DND-41 (cell line): Measurements from ENCODE around the gene LRRC8D.

ENCODE experiments used
- CTCF ChIP-seq: IDR thresholded peaks from 2 replicates; pipeline ENCODE4 v1.5.1; 2012; ENCODE audit warnings: borderline replicate concordance, low read length, moderate library complexity, mild to moderate bottlenecking; ENCODE audit not compliant: poor library complexity, severe bottlenecking; ENCODE audit errors: extremely low read depth
- EZH2 ChIP-seq: IDR thresholded peaks from 3 replicates; pipeline ENCODE4 v1.6.1; 2012; ENCODE audit warnings: borderline replicate concordance, low read depth, mild to moderate bottlenecking, moderate library complexity, low read length, inconsistent platforms; ENCODE audit not compliant: severe bottlenecking

DNA sequence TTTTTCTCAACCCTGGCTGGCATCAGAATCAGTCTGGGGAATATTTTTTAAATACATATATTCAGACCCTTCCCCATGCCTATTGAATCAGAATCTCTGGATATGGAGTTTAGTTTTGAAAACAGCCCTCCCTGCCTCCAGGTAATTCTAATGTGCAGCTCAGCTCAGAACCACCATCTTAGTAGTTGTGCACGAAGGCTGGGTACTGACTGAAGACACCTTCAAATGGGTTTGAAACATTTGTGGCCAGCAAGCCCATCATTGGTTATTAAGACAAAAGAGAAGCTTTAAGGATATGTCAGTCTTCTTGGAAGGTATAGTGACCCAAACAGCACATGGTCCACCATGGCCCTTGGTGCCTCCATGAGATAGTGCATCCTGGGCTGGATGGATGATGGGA lies 7.1 kb downstream of the LRRC8D start:
- TF ChIP-seq CTCF (no peak), EZH2 (no peak)
